Colon (tissue), 2 donors: Measurements from ENCODE around the gene PARP16.
"Not testable (repeated sequence)": the region's sequence is repeated elsewhere in the genome, so short reads cannot be mapped to it uniquely, and the experiment has no call there.

ENCODE experiments used
- FAIRE-seq: peaks from 2 replicates; lab custom pipeline; 2012; peaks lifted over from hg19 to GRCh38; lab: Jason Lieb, UNC
- donor health status: control.
- donor health status: control.

The PARP16 gene

GRCh38 chr15:65233696-65234095 lies 53.0 kb downstream of the PARP16 start:
- FAIRE-seq: no peak

DNA sequence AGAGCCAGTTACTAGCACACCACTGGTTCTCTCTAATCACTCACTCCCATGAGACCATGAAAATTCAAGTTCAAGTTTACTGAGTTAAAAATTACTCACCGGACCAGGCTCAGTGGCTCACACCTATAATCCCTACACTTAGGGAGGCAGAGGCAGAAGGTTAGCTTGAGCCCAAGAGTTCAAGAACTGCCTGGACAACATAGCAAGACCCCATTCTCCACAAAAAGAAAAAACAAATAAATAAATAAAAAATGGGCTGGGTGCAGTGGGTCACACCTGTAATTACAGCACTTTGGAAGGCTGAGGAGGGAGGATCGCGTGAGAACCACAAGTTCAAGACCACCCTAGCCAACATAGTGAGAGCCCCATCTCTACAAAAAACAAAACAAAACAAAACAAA lies 54.2 kb downstream of the PARP16 start:
- no peak for FAIRE-seq

- FAIRE-seq: no peak
Observed at GRCh38 chr15:65231306-65231705, 55.4 kb downstream of the PARP16 start.

DNA sequence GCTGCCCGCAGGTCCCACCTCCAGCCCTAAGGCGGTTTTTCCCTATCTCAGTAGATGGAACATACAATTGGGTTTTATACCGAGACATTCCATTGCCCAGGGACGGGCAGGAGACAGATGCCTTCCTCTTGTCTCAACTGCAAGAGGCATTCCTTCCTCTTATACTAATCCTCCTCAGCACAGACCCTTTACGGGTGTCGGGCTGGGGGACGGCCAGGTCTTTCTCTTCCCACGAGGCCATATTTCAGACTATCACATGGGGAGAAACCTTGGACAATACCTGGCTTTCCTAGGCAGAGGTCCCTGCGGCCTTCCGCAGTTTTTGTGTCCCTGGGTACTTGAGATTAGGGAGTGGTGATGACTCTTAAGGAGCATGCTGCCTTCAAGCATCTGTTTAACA lies 59.8 kb downstream of the PARP16 start:
- FAIRE-seq: not testable (repeated sequence)

GRCh38 chr15:65226221-65226620 lies 60.5 kb downstream of the PARP16 start:
- FAIRE-seq: no peak

- FAIRE-seq: no peak
Observed at GRCh38 chr15:65223996-65224395, 62.7 kb downstream of the PARP16 start.

- FAIRE-seq: no peak
Observed at GRCh38 chr15:65222891-65223290, 63.8 kb downstream of the PARP16 start.

DNA sequence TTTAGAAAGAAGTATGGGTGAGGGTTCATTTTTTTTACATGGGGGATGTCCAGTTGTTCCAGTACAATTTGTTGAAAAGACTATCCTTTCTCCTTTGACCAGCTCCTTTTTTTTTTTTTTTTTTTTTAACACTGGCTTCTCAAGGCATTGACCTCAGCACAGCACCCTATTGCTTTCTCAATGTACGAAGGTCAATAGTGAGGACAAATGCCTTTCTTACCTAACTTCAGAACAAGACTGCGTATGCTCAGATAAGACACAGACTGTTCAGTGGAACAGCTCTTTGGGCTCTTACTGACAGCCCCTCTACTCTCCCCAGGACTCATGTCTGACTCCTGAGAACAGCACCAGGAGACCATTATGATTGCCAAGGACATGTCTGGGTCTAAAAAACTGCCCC lies 65.0 kb downstream of the PARP16 start:
- FAIRE-seq: no peak

GRCh38 chr15:65219137-65219536 lies 67.5 kb downstream of the PARP16 start:
- no peak for FAIRE-seq

DNA sequence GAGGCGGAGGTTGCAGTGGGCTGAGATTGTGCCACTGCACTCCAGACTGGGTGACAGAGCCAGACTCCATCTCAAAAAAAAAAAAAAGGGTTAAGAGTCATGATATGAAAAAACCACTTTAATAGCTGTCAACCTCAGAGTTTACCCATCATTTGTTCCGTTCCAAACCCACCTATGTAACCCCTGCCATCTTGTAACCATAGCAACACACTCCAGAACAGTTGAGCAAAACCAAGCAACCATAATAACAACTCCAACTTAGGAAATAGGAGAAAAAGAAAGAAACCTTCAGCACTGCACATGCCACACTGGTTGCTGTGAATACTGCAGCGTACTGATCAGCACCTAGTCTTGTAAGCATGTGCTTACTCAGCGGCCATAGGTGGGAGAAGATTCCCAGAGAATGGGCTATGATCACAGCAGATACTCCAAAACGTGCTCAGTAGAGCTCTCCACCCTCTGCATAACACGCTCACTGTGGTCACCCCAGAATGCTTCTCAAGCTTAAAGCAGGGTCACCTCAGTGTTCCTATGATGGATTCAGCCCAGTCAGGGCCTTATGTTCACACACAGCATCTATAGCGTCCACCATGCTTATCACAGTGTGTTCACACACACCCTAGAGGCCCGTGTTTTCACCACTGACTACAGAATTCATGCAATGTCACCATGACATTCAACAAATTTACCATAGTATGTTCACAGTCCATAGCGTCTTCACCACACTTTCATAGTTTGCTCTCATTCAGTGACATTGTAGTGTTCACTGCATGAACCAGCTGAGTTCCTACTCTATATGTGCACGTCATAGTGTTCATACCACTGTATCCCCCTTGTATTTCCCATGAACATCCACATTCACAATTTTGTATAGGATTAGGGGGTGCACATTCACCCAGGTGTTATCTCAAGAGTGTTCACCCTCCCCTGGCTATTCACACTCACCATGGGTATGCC lies 68.9 kb downstream of the PARP16 start:
- FAIRE-seq: no peak

GRCh38 chr15:65215496-65215895 lies 71.2 kb downstream of the PARP16 start:
- no peak for FAIRE-seq

- FAIRE-seq: no peak
Observed at GRCh38 chr15:65214010-65214409, 72.7 kb downstream of the PARP16 start.

- FAIRE-seq: no peak
Observed at GRCh38 chr15:65213241-65213640, 73.4 kb downstream of the PARP16 start.

DNA sequence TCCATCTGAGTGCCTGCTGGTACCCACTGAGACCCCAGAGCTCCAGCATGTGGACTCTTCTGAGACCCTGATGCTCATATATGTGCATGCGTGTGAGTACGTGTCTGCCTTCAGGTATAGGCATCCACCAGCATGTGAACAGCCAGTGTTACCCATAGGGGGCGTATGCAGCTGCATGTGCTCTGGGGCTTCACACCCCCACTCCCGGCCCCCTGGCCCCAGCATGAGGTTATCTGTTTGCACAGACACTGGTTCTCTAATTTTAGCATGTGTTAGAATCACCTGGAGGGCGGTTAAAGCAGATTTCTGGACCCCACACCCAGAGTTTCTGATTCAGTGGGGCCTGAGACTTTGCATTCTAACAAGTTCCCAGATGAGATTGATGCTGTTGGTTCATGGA lies 74.6 kb downstream of the PARP16 start:
- no peak for FAIRE-seq

GRCh38 chr15:65211482-65211982 lies 75.2 kb downstream of the PARP16 start:
- no peak for FAIRE-seq

DNA sequence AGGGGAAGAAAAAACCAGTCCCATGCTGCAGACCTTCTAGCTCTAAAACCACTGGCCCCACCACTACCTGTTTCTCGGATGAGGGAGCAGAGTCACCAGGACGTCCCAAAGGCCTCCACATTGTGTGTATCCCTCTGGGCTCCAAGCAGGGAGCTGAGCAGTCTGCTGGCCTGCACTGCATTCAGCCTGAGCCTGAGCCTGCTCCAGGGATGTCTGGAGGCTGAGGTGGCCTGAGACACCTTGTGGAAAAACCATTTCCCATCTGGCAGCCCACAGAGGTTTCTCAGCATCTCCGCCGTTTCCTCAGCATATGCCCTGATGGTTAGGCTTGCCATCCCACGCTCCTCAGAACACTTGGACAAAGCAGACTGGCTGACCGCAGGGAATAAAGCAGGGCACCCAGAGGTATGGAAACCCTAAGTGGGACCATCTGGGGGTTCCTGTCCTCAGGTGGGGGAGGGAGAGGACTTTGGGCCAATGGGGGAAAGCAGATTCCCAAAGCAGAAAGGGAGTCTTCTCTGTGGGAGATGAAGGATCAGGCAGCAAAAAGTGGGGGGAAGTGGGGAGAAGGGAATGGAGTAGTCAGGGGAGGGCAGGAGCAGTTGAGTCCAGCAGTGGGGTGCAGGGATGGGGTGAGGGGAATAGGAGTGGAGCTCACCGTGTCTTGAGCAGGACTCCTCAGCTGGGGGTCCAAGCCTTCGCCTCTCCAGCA lies 75.8 kb downstream of the PARP16 start, which contains the start of gene CILP:
CILP (minus strand) TSS at position 704 of the 712 bp plus-strand sequence. CDS start 1,718 bp downstream, outside the sequence.
- no peak for FAIRE-seq

GRCh38 chr15:65209701-65210643 lies 76.7 kb downstream of the PARP16 start:
- FAIRE-seq: no peak

DNA sequence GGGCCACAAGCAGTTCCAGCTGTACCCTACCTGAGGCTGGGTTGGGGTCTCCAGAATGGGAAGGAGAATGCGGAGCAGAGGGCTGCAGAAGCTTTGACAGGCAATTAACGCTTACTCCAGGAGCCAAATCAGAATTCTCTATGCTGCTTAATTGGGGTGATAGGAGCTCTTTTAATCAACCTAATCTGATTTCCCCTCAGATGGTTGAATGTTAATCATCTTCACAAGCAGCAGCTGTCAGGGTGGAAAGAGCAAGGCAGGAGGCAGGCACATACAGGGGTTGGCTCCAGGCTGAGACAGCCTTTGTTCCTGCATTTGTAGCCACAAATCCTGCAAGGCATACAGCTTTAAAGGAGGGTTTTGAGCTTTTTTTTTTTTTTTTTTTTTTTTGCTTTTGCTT lies 78.0 kb downstream of the PARP16 start:
- FAIRE-seq: no peak
